Measurements from ENCODE around the gene CTTN. TPM values are rescaled to one million over a fixed set of nuclear protein-coding genes. Genes with fewer than 3 reads are reported as not detected.

The CTTN gene
- total and polyA plus RNA-seq, 5 donors, result 67.7 to 117 (median 84.7) TPM

DNA sequence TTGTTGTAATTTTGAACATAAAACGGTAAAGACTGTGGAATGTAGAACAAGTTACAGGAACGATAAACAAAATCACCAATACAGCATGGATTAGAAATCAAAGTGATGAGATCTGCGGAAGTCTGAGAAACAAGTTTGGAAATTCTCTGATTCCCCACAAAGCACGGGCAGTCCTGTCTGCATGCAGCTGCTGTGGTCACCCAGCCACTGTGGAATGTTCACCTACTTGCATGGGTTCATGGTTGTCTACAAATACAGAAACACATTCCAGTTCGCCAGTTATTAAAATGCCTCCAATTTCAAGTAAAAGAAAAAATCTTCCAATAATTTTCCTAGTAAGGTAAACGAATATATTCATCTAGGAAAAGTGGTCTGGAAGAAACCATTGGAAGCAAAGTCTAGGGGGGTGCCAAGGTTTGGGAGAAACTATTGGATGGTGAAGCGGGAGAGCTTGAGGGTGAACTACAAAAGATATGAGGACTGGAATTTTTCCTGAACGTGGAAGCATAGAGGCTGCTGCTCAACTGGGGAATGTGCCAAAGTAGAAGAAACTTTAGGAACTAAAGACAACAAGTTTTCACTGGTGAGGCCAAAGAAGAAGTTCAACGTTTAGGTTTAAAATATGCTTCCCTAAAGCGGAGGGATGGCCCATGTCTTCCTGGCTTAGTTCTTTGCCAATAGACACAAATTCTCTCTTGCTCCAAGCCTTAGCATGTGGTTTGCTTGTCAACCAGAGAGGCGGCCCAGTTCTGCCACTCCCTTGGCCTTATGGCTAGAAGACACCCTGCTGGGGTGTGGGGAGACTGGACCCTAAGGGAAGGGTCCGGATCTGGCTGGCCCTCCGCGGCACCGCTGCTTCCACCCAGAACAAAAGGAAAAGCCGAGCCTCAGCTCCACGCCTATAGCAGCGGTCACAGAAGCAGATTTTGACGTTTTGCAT is 70.2 kb downstream of the CTTN start:
- Histone ChIP-seq H3K4me1 (ENCODE audit: control insufficient read depth, insufficient read depth, low read length) (no peaks in the 10 kb centered on the region), H3K4me3 (ENCODE audit: low read length) (no peak overlapping the region), H3K9me3 (ENCODE audit: control insufficient read depth, low read length) (no peaks in the 10 kb centered on the region), H3K27ac (ENCODE audit: low read length) (no peak overlapping the region), H3K27me3 (ENCODE audit: control insufficient read depth, insufficient read depth) (no peaks in the 10 kb centered on the region)
- intact Hi-C loops (cut with DNase I), result loop anchor here in 3 of 4 donors (5.0 kb wide), 2 partner anchors 284 to 289 kb away; no protein-coding TSS in a partner anchor
- ATAC-seq (no peak), DNase-seq (no peak)
- WGBS, result 72% methylated on average over 19 of the region's 19 CpGs

DNA sequence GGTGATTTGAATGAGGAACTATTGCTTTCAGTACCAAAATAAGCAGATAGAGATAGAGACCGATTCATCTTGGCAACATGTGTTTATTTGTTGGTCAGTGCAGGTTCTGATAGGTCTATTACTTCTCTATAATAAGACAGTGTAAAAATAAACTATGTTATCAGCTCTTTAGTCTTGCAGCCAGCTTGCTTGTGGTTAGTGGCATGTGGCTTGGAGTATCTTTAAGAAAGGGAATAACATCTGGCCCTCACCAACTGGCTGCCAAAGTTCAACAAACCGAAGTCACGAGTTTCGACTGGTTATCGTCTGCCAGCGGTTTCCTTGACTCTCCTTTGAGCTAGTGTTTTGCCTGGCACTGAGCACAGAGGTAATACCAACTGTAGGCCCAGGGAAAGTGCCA is 71.8 kb downstream of the CTTN start:
- ATAC-seq, result peak; percentile 34 to 35
- DNase-seq, result no peak
- no peaks in the 10 kb centered on the region for H3K9me3 ChIP-seq (ENCODE audit: control insufficient read depth, low read length)
- 33% methylated on average over 6 of the region's 6 CpGs for WGBS
- intact Hi-C loops (cut with DNase I), result no loop called here
- H3K4me3 ChIP-seq (ENCODE audit: low read length), result no peak overlapping the region
- H3K27me3 ChIP-seq (ENCODE audit: control insufficient read depth, insufficient read depth), result no peaks in the 10 kb centered on the region
- no peaks in the 10 kb centered on the region for H3K4me1 ChIP-seq (ENCODE audit: control insufficient read depth, insufficient read depth, low read length)
- H3K27ac ChIP-seq (ENCODE audit: low read length), result peak overlapping the region; percentile 24

DNA sequence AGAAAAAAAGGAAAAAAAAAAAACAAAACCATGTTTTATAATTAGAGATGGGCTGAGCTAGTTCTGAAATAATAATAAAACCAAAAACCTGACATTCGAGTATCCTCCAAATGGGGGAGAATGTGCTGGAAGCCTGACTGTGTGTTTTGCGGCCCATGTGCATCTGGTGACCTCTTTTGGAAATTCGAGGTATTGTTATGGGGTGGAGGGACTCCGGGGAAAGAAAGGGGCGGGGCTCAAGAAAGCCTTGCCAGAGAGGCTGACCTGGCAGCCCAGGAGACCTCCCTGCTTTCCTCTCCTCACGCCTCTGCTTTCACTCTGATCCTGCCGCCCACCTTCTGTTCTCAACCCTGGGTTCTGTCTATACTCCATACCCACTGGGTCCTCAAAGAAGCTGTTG is 72.9 kb downstream of the CTTN start:
- no peaks in the 10 kb centered on the region for H3K27me3 ChIP-seq (ENCODE audit: control insufficient read depth, insufficient read depth)
- H3K4me1 ChIP-seq (ENCODE audit: control insufficient read depth, insufficient read depth, low read length), result no peaks in the 10 kb centered on the region
- DNase-seq (no peak), ATAC-seq (no peak)
- H3K27ac ChIP-seq (ENCODE audit: low read length), result no peak overlapping the region
- no peaks in the 10 kb centered on the region for H3K9me3 ChIP-seq (ENCODE audit: control insufficient read depth, low read length)
- intact Hi-C loops (cut with DNase I), result no loop called here
- WGBS, result 42% methylated on average over 7 of the region's 7 CpGs
- no peak overlapping the region for H3K4me3 ChIP-seq (ENCODE audit: low read length)

DNA sequence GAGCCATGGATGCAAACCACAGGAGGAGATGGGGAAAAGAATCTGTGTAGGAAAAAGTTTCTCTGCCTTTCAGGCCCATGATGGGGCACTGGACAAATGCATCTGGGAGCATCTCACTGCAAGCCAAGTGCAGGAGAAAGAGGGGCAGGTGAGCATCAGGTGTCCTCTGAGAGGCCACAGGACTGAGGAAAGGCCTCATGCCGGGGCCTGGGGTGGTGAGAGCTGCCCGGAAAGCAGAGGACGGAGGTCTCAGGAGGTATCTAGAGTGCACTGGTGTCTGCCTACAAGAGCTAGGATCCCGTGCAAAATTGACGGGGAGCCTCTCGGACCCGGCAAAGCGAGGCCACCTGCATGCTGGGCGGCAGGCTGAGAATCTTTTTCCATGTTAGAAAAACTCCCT is 73.9 kb downstream of the CTTN start:
- Histone ChIP-seq H3K27ac (ENCODE audit: low read length) (no peak overlapping the region), H3K9me3 (ENCODE audit: control insufficient read depth, low read length) (no peaks in the 10 kb centered on the region), H3K4me3 (ENCODE audit: low read length) (no peak overlapping the region), H3K4me1 (ENCODE audit: control insufficient read depth, insufficient read depth, low read length) (no peaks in the 10 kb centered on the region), H3K27me3 (ENCODE audit: control insufficient read depth, insufficient read depth) (no peaks in the 10 kb centered on the region)
- no peak for DNase-seq
- ATAC-seq, result no peak
- intact Hi-C loops (cut with DNase I), result no loop called here
- 95% methylated on average over 9 of the region's 9 CpGs for WGBS

DNA sequence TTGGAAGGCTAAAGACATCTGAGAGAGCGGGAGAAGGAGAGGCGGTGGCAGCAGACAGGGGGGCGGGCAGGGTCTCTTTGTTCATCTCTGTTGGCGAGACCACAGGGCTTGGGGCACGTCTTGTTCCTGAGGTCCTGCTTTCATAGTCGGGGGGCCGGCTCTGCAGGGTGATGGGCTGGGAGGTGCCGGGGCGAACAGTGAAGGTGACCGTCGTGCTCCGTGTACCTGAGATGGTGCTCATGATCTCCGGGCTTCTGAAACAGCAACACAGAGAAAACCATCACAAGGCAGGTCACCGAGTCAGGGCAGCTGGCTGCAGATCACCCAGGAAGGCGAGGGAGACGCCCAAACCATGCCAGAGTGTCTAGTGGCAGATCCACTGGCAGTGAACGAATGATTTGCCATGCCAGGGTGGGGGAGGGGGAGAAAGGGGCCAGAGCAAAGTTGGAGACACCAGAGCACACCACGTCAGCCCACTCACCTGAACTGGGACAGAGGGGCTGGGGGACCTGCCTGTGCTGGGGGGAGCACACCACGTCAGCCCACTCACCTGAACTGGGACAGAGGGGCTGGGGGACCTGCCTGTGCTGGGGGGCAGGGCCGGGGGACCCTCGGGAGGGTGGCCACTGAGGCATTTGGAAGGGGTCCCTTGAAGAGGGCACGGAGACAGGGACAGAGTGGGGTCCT is 75.0 kb downstream of the CTTN start:
- intact Hi-C loops (cut with DNase I), result no loop called here
- DNase-seq (no peak), ATAC-seq (no peak)
- H3K4me1 ChIP-seq (ENCODE audit: control insufficient read depth, insufficient read depth, low read length), result peaks cover 3% of the 10 kb centered on the region
- H3K27me3 ChIP-seq (ENCODE audit: control insufficient read depth, insufficient read depth), result no peaks in the 10 kb centered on the region
- no peaks in the 10 kb centered on the region for H3K9me3 ChIP-seq (ENCODE audit: control insufficient read depth, low read length)
- H3K4me3 ChIP-seq (ENCODE audit: low read length), result no peak overlapping the region
- WGBS, result 89% methylated on average over 22 of the region's 22 CpGs
- H3K27ac ChIP-seq (ENCODE audit: low read length), result no peak overlapping the region

DNA sequence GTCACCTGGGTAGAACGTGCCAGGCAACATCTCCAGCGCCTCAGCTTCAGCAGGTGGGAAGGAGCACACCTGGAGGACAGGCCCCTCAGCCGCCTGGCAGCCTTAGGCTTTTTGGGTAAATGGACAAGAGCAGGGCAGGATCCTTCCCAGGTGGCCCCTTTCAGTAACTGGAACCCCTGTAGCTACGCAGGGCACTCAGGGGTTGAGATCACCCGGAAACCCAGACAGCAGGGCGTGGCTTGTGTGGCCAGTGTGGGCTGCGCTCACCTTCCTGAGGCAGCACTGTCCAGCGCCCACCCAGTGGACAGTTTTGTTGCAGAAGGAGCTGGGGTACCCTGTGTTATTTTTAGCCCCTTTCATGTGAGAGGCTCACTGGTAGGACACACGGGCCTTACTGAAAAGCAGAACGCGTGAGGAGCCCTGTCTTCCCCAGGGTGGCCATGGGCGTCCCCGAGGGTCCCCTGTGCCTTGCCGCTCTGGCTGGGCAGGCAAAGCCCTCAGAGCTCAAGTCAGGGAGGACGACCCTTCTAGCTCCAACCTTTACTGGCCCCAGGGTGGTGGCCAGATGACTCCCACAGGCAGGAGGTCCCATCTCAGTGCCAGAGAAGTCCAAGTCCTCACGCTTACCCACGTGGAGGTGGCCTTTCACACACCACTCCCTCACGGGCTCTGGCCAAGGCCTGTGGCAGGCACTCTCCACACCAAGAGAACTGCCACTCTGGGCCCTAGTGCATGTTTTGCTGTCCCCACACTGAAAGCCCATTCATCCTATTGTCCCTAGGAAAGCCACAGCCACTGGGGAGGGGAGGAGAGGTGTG is 75.8 kb downstream of the CTTN start:
- peaks cover 3% of the 10 kb centered on the region for H3K4me1 ChIP-seq (ENCODE audit: control insufficient read depth, insufficient read depth, low read length)
- no peak overlapping the region for H3K27ac ChIP-seq (ENCODE audit: low read length)
- ATAC-seq (no peak), DNase-seq (no peak)
- H3K27me3 ChIP-seq (ENCODE audit: control insufficient read depth, insufficient read depth), result no peaks in the 10 kb centered on the region
- no peak overlapping the region for H3K4me3 ChIP-seq (ENCODE audit: low read length)
- H3K9me3 ChIP-seq (ENCODE audit: control insufficient read depth, low read length), result no peaks in the 10 kb centered on the region
- 85% methylated on average over 18 of the region's 18 CpGs for whole genome bisulfite sequencing
- intact Hi-C loops (cut with DNase I), result no loop called here

DNA sequence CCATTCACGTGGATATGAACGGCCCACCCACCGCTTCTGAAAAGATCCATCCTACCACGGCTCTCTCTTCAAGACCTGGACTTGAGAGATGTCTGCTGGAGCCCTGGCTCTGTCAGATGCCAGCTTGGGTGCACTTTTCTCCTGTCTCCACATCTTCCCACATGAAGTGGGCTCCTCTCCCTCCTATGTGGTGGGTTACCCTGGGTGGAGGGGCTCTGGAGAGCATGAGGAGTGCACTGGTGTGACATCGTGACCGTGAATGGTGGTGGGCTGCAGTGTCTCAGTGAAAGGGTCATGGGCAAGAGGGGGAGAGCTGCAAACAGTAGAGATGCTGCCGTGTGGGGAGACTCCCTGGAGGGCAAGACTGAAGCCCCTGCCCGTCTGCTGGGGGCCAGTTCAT is 76.4 kb downstream of the CTTN start:
- Histone ChIP-seq H3K9me3 (ENCODE audit: control insufficient read depth, low read length) (no peaks in the 10 kb centered on the region), H3K4me3 (ENCODE audit: low read length) (no peak overlapping the region), H3K27me3 (ENCODE audit: control insufficient read depth, insufficient read depth) (no peaks in the 10 kb centered on the region), H3K27ac (ENCODE audit: low read length) (no peak overlapping the region), H3K4me1 (ENCODE audit: control insufficient read depth, insufficient read depth, low read length) (peaks cover 3% of the 10 kb centered on the region)
- intact Hi-C loops (cut with DNase I), result no loop called here
- 88% methylated on average over 8 of the region's 8 CpGs for WGBS
- DNase-seq (no peak), ATAC-seq (no peak)

DNA sequence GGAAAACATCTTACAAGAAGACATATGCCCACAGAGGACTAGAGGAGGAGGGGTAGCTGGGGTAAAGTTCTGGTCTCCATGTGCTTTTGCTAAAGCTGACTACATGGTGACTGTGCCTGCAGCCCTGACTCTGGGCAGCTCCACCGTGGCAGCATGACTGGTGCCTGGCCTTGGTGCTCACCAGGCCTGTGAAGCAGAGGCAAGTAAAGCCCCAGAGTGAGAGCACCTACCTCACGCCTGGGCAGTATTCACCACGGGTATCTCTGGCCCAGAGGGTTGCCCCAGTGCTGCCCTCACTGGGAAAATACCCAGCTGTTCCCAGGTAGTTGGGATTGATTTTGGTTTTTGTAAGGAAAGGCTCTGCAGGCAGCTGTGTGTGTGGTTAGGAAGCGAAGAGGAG is 78.3 kb downstream of the CTTN start:
- 84% methylated on average over 4 of the region's 4 CpGs for WGBS
- DNase-seq (no peak), ATAC-seq (no peak)
- Histone ChIP-seq H3K27ac (ENCODE audit: low read length) (peak overlapping the region; percentile 1), H3K9me3 (ENCODE audit: control insufficient read depth, low read length) (no peaks in the 10 kb centered on the region), H3K4me1 (ENCODE audit: control insufficient read depth, insufficient read depth, low read length) (peaks cover 3% of the 10 kb centered on the region), H3K4me3 (ENCODE audit: low read length) (no peak overlapping the region), H3K27me3 (ENCODE audit: control insufficient read depth, insufficient read depth) (no peaks in the 10 kb centered on the region)
- intact Hi-C loops (cut with DNase I), result no loop called here

DNA sequence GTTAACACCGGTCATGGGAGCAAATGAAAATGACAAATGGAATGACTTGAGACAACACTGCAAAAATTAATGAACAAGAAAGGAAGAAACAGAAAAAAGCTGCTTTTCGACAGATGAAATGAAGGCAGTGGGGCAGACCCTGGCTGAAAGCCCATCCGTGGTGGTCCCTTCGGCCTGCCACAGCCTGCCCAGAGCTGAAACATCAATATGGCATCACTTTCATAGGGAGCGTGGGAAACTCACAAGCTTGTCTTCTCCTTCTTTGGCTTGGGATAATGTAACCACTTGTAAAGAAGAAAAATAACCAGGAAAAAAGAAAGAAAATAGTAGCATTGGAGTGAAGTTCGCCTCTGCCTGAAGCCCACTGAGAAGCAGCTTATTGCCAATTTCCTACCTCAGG is 78.8 kb downstream of the CTTN start:
- peaks cover 3% of the 10 kb centered on the region for H3K4me1 ChIP-seq (ENCODE audit: control insufficient read depth, insufficient read depth, low read length)
- H3K27ac ChIP-seq (ENCODE audit: low read length), result no peak overlapping the region
- H3K27me3 ChIP-seq (ENCODE audit: control insufficient read depth, insufficient read depth), result no peaks in the 10 kb centered on the region
- ATAC-seq, result no peak
- no peak overlapping the region for H3K4me3 ChIP-seq (ENCODE audit: low read length)
- intact Hi-C loops (cut with DNase I), result no loop called here
- DNase-seq, result no peak
- 87% methylated on average over 6 of the region's 6 CpGs for WGBS
- no peaks in the 10 kb centered on the region for H3K9me3 ChIP-seq (ENCODE audit: control insufficient read depth, low read length)

DNA sequence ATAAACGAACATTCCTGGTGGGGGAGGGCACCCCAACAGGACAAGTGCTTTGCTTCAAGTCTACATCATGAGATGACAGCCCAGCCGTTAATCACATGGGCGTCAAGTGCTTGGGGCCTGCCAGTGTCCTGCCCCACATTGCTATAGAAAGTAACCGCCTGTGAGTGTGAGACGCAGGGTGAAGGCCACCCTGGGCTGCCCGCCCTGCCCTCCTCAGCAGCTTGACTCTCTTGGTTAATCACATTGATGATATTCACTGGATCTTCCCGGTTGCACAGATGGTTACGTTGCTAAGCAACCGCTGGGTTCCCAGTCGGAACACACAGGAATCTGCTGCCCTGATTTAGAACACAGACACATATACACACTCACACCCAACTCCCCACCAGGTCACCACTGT is 79.3 kb downstream of the CTTN start:
- ATAC-seq (peak; percentile 62 to 78), DNase-seq (peak in 1 of 3 donors; percentile 66)
- Histone ChIP-seq H3K27ac (ENCODE audit: low read length) (no peak overlapping the region), H3K27me3 (ENCODE audit: control insufficient read depth, insufficient read depth) (no peaks in the 10 kb centered on the region), H3K4me1 (ENCODE audit: control insufficient read depth, insufficient read depth, low read length) (peaks cover 3% of the 10 kb centered on the region), H3K4me3 (ENCODE audit: low read length) (no peak overlapping the region), H3K9me3 (ENCODE audit: control insufficient read depth, low read length) (no peaks in the 10 kb centered on the region)
- 55% methylated on average over 10 of the region's 10 CpGs for WGBS
- intact Hi-C loops (cut with DNase I), result no loop called here

Measured in right cardiac atrium (tissue), 5 donors.